ENCODE data around the gene LAPTM5.

DNA sequence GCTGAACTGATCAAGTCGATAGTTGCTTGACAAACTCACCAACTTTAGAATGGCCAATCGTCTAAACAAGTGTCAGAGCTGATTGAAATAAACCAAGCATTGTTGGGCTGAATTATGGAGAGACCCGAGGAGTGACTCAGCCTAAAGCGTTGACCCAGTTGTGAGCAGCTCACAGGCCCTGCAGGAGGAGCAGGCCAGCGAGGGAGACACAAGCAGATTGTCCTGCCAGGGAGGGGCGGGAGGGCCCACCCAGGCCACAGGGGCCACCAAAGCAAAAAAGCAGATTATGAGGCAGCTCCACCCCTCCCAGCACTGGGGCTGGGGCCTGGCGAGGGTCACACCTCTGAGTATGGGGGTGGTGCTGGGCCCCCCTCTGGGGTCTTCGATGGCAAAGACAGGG is 24.1 kb downstream of the LAPTM5 start:
- TF ChIP-seq, protein P1, sequence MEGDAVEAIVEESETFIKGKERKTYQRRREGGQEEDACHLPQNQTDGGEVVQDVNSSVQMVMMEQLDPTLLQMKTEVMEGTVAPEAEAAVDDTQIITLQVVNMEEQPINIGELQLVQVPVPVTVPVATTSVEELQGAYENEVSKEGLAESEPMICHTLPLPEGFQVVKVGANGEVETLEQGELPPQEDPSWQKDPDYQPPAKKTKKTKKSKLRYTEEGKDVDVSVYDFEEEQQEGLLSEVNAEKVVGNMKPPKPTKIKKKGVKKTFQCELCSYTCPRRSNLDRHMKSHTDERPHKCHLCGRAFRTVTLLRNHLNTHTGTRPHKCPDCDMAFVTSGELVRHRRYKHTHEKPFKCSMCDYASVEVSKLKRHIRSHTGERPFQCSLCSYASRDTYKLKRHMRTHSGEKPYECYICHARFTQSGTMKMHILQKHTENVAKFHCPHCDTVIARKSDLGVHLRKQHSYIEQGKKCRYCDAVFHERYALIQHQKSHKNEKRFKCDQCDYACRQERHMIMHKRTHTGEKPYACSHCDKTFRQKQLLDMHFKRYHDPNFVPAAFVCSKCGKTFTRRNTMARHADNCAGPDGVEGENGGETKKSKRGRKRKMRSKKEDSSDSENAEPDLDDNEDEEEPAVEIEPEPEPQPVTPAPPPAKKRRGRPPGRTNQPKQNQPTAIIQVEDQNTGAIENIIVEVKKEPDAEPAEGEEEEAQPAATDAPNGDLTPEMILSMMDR (IDR thresholded peaks at IDR 0.05): no peak
- TF ChIP-seq POLR2AphosphoS5 (IDR thresholded peaks at IDR 0.05): no peak
- no peak for TF ChIP-seq POLR2A (IDR thresholded peaks at IDR 0.05)
- TF ChIP-seq EP300 (IDR thresholded peaks at IDR 0.05): no peak
